OCI-LY1 (cell line): ENCODE measurements around the gene LRRC14B.
A peak's percentile ranks its signal among the peaks of the same experiment; 100 is the strongest.

Experiments used
- H2AFZ ChIP-seq: fragments of 200-600 bp; sonication (generic), shearing (Covaris generic); 2 replicates; pipeline ENCODE4 v1.6.0; 2014; ENCODE audit warnings: antibody characterized with exemption, mild to moderate bottlenecking, low read length
- H3F3A ChIP-seq: fragments of 200-600 bp; sonication (generic), shearing (Covaris generic); 2 replicates; pipeline ENCODE4 v1.6.0; 2014; ENCODE audit warnings: mild to moderate bottlenecking, antibody characterized with exemption, low read length, moderate library complexity; ENCODE audit not compliant: insufficient read depth
- H3K27ac ChIP-seq: fragments of 200-600 bp; sonication (generic); 2 replicates; pipeline ENCODE4 v1.5.1; 2014; ENCODE audit warnings: low read length, mixed run types, mild to moderate bottlenecking, low read depth; ENCODE audit not compliant: poor library complexity, severe bottlenecking
- H3K27me3 ChIP-seq: fragments of 200-600 bp; sonication (generic); 2 replicates; pipeline ENCODE4 v1.6.0; 2014; ENCODE audit warnings: antibody characterized with exemption, mild to moderate bottlenecking, low read length, moderate library complexity; ENCODE audit not compliant: insufficient read depth
- H3K36me3 ChIP-seq: fragments of 200-600 bp; sonication (generic); 2 replicates; pipeline ENCODE4 v1.6.1; 2014; ENCODE audit warnings: mild to moderate bottlenecking, antibody characterized with exemption, low read length, moderate library complexity, mixed read lengths; ENCODE audit not compliant: insufficient read depth
- H3K4me1 ChIP-seq: fragments of 200-600 bp; sonication (generic); 2 replicates; pipeline ENCODE4 v1.5.1; 2014; ENCODE audit warnings: mild to moderate bottlenecking, low read length, moderate library complexity; ENCODE audit not compliant: insufficient read depth, severe bottlenecking
- H3K4me2 ChIP-seq: fragments of 200-600 bp; sonication (generic), shearing (Covaris generic); 2 replicates; pipeline ENCODE4 v1.6.1; 2014; ENCODE audit warnings: low read length
- H3K4me3 ChIP-seq: fragments of 200-600 bp; sonication (generic); 2 replicates; pipeline ENCODE4 v1.5.1; 2014; ENCODE audit warnings: low read length, low read depth, mild to moderate bottlenecking, mixed read lengths; ENCODE audit not compliant: poor library complexity, severe bottlenecking
- H3K79me2 ChIP-seq: fragments of 200-600 bp; shearing (Covaris generic); 2 replicates; pipeline ENCODE4 v1.6.1; 2016; ENCODE audit warnings: mixed run types, low read length, mixed read lengths; ENCODE audit not compliant: insufficient read depth
- H3K9ac ChIP-seq: fragments of 200-600 bp; sonication (generic), shearing (Covaris generic); 2 replicates; pipeline ENCODE4 v1.6.1; 2014; ENCODE audit warnings: mild to moderate bottlenecking, low read length, mixed read lengths
- H3K9me2 ChIP-seq: fragments of 200-600 bp; sonication (generic), shearing (Covaris generic); 2 replicates; pipeline ENCODE4 v1.6.1; 2014; ENCODE audit warnings: low read depth, mild to moderate bottlenecking, low read length, mixed read lengths
- H3K9me3 ChIP-seq: fragments of 200-600 bp; shearing (Covaris generic); 2 replicates; pipeline ENCODE4 v1.6.1; 2014; ENCODE audit warnings: low read length, mixed read lengths
- H4K20me1 ChIP-seq: fragments of 200-600 bp; sonication (generic), shearing (Covaris generic); 2 replicates; pipeline ENCODE4 v1.6.0; 2016; ENCODE audit warnings: mild to moderate bottlenecking, low read length; ENCODE audit not compliant: insufficient read depth
- CTCF ChIP-seq: fragments of 200-600 bp; sonication (generic), shearing (Covaris generic); IDR thresholded peaks from 2 replicates; pipeline ENCODE4 v1.5.1; 2017; ENCODE audit warnings: mild to moderate bottlenecking, antibody characterized with exemption, low read length, moderate library complexity, mixed read lengths
- EZH2 ChIP-seq: fragments of 200-600 bp; sonication (generic), shearing (Covaris generic); IDR thresholded peaks from 2 replicates; pipeline ENCODE4 v1.8.0; 2017; ENCODE audit warnings: borderline replicate concordance, mixed run types, mild to moderate bottlenecking, antibody characterized with exemption, low read length, moderate library complexity, mixed read lengths

Gene LRRC14B

GRCh38 chr5:191949-192690 lies 825 bp downstream of the LRRC14B start:
- Histone ChIP-seq H3K4me1 (peaks cover 62% of the 10 kb centered on the region), H3K4me3 (peak overlapping the region; percentile 28), H3K27ac (no peak overlapping the region), H3K79me2 (no peaks in the 10 kb centered on the region), H4K20me1 (no peaks in the 10 kb centered on the region), H3K9ac (no peak overlapping the region; the same call in 1 of the 2 replicates), H2AFZ (no peak overlapping the region), H3K36me3 (no peaks in the 10 kb centered on the region), H3F3A (no peaks in the 10 kb centered on the region), H3K4me2 (peak overlapping the region; percentile 44), H3K9me2 (no peaks in the 10 kb centered on the region), H3K27me3 (no peaks in the 10 kb centered on the region), H3K9me3 (no peaks in the 10 kb centered on the region)
- TF ChIP-seq EZH2 = no peak

DNA sequence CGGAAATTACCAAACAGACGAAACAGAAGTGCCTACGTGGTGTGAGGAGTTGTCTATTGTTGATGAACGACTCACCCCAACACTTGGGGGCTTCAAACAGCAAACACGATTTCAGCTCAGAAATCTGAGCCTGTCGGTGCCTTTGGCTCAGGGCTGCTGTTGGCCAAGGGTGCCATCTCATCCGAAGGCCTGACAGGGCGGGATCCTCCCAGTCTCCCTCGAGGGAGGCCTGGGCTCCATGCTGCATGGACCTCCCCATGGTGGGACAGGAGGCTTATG lies 1.3 kb downstream of the LRRC14B start:
- TF ChIP-seq CTCF = no peak
- TF ChIP-seq EZH2 = no peak
- Histone ChIP-seq H3K79me2 (no peaks in the 10 kb centered on the region), H3K9me3 (no peaks in the 10 kb centered on the region), H3K4me1 (peaks cover 62% of the 10 kb centered on the region), H3K9ac (no peak overlapping the region), H4K20me1 (no peaks in the 10 kb centered on the region), H3K4me3 (no peak overlapping the region), H3K36me3 (no peaks in the 10 kb centered on the region), H3F3A (no peaks in the 10 kb centered on the region), H3K27me3 (no peaks in the 10 kb centered on the region), H3K27ac (no peak overlapping the region), H3K4me2 (no peak overlapping the region), H3K9me2 (no peaks in the 10 kb centered on the region), H2AFZ (no peak overlapping the region)

DNA sequence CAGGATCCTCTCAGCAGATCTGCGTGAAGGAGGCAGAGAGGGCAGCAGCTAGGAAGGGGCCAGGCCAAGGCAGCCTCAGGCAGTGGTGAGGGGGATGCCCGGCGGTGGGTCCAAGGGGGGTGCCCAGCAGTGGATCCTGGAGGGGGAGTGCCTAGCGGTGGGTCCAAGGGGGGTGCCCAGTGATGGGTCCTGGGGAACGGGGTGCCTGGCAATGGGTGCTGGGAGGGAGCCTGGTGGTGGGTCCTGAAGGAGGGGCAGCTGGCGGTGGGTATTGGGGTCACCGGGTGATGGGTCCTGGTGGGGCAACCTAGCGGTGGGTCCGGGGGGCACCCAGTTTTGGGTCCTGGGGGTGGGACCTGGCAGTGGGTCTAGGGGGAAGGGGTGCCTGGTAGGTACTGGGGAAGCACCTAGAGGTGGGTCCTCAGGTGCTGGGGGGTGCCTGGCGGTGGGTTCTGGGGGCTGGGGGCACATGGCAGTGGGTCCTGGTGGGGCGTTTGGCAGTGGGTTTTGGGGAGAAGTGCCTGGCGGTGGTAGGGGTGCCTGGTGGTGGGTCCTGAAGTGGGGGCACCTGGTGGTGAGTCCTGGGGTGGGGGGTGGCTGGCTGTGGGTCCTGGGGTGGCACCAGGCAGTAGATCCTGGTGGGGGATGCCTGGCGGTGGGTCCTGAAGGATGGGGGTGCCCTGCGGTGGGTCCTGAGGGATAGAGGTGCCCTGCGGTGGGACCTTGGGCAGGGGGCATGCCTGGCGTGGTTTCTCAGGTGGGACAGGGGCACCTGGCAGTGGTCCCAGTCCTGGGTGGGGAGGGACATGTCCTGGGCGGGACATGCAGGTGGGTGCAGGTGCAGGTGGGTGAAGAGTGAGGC lies 1.9 kb downstream of the LRRC14B start:
- no peaks in the 10 kb centered on the region for H4K20me1 ChIP-seq
- no peak overlapping the region for H3K9ac ChIP-seq
- H3K4me2 ChIP-seq = no peak overlapping the region
- H3K79me2 ChIP-seq = no peaks in the 10 kb centered on the region
- TF ChIP-seq EZH2 = no peak
- H3K27me3 ChIP-seq = no peaks in the 10 kb centered on the region
- H3K36me3 ChIP-seq = no peaks in the 10 kb centered on the region
- H3K9me2 ChIP-seq = no peaks in the 10 kb centered on the region
- no peak overlapping the region for H3K27ac ChIP-seq
- no peaks in the 10 kb centered on the region for H3F3A ChIP-seq
- peaks cover 61% of the 10 kb centered on the region for H3K4me1 ChIP-seq
- H3K9me3 ChIP-seq = no peaks in the 10 kb centered on the region
- no peak overlapping the region for H2AFZ ChIP-seq
- no peak overlapping the region for H3K4me3 ChIP-seq

GRCh38 chr5:194102-194501 lies 2.8 kb downstream of the LRRC14B start:
- Histone ChIP-seq H3K4me1 (peaks cover 52% of the 10 kb centered on the region), H3K79me2 (no peaks in the 10 kb centered on the region), H3K4me2 (no peak overlapping the region), H3F3A (no peaks in the 10 kb centered on the region), H3K27me3 (no peaks in the 10 kb centered on the region), H3K36me3 (0 out of 2 replicates have a peak, but pooled peaks cover 3% of the 10 kb centered on the region), H2AFZ (no peak overlapping the region), H3K9me2 (no peaks in the 10 kb centered on the region), H3K27ac (no peak overlapping the region), H3K9me3 (no peaks in the 10 kb centered on the region), H3K4me3 (no peak overlapping the region), H4K20me1 (no peaks in the 10 kb centered on the region), H3K9ac (no peak overlapping the region)
- TF ChIP-seq EZH2 (no peak), CTCF (no peak)
